ENCODE results near the gene JMJD6. TPM values are rescaled to one million over a fixed set of nuclear protein-coding genes. Genes with fewer than 3 reads are reported as not detected.

JMJD6 gene
- total and polyA plus RNA-seq, 2 of the 8 experiments (the other 6 are each of a cell fraction or from before 2014, with no cell fraction given): 8.6 to 18.6 TPM

DNA sequence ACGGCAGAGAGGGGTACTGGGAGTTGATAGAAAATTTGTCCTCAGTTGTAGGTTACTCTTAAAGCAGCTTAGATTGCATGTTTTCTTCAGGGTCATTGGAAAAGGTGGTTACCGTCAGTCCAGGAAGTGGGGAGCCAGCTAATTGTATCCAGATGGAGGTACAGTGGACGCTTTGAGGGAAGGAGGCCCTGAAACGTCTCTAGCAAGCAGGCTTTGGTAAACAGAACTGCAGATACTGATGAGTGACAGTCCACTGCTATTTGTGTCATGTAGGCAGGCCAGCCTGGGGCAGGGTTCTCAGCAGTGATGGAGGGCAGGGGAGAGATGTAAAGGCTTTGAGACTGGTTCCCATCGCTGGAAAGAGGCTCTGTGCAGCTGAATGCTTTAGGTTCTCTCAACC, 52.7 kb downstream of the JMJD6 start (continued):
- TF ChIP-seq, protein P1, sequence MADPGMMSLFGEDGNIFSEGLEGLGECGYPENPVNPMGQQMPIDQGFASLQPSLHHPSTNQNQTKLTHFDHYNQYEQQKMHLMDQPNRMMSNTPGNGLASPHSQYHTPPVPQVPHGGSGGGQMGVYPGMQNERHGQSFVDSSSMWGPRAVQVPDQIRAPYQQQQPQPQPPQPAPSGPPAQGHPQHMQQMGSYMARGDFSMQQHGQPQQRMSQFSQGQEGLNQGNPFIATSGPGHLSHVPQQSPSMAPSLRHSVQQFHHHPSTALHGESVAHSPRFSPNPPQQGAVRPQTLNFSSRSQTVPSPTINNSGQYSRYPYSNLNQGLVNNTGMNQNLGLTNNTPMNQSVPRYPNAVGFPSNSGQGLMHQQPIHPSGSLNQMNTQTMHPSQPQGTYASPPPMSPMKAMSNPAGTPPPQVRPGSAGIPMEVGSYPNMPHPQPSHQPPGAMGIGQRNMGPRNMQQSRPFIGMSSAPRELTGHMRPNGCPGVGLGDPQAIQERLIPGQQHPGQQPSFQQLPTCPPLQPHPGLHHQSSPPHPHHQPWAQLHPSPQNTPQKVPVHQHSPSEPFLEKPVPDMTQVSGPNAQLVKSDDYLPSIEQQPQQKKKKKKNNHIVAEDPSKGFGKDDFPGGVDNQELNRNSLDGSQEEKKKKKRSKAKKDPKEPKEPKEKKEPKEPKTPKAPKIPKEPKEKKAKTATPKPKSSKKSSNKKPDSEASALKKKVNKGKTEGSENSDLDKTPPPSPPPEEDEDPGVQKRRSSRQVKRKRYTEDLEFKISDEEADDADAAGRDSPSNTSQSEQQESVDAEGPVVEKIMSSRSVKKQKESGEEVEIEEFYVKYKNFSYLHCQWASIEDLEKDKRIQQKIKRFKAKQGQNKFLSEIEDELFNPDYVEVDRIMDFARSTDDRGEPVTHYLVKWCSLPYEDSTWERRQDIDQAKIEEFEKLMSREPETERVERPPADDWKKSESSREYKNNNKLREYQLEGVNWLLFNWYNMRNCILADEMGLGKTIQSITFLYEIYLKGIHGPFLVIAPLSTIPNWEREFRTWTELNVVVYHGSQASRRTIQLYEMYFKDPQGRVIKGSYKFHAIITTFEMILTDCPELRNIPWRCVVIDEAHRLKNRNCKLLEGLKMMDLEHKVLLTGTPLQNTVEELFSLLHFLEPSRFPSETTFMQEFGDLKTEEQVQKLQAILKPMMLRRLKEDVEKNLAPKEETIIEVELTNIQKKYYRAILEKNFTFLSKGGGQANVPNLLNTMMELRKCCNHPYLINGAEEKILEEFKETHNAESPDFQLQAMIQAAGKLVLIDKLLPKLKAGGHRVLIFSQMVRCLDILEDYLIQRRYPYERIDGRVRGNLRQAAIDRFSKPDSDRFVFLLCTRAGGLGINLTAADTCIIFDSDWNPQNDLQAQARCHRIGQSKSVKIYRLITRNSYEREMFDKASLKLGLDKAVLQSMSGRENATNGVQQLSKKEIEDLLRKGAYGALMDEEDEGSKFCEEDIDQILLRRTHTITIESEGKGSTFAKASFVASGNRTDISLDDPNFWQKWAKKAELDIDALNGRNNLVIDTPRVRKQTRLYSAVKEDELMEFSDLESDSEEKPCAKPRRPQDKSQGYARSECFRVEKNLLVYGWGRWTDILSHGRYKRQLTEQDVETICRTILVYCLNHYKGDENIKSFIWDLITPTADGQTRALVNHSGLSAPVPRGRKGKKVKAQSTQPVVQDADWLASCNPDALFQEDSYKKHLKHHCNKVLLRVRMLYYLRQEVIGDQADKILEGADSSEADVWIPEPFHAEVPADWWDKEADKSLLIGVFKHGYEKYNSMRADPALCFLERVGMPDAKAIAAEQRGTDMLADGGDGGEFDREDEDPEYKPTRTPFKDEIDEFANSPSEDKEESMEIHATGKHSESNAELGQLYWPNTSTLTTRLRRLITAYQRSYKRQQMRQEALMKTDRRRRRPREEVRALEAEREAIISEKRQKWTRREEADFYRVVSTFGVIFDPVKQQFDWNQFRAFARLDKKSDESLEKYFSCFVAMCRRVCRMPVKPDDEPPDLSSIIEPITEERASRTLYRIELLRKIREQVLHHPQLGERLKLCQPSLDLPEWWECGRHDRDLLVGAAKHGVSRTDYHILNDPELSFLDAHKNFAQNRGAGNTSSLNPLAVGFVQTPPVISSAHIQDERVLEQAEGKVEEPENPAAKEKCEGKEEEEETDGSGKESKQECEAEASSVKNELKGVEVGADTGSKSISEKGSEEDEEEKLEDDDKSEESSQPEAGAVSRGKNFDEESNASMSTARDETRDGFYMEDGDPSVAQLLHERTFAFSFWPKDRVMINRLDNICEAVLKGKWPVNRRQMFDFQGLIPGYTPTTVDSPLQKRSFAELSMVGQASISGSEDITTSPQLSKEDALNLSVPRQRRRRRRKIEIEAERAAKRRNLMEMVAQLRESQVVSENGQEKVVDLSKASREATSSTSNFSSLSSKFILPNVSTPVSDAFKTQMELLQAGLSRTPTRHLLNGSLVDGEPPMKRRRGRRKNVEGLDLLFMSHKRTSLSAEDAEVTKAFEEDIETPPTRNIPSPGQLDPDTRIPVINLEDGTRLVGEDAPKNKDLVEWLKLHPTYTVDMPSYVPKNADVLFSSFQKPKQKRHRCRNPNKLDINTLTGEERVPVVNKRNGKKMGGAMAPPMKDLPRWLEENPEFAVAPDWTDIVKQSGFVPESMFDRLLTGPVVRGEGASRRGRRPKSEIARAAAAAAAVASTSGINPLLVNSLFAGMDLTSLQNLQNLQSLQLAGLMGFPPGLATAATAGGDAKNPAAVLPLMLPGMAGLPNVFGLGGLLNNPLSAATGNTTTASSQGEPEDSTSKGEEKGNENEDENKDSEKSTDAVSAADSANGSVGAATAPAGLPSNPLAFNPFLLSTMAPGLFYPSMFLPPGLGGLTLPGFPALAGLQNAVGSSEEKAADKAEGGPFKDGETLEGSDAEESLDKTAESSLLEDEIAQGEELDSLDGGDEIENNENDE (IDR thresholded peaks at IDR 0.05; ENCODE audit: insufficient replicate concordance, low read length): no peak
- TF ChIP-seq KDM4A (IDR thresholded peaks at IDR 0.05; ENCODE audit: low read depth, low read length, severe bottlenecking): no peak
- TF ChIP-seq SUZ12 (IDR thresholded peaks at IDR 0.05; ENCODE audit: low read length): no peak
- TF ChIP-seq EGR1 (IDR thresholded peaks at IDR 0.05; ENCODE audit: borderline replicate concordance, low read depth, low read length): no peak
- no peak for TF ChIP-seq CTBP2 (IDR thresholded peaks at IDR 0.05; ENCODE audit: borderline replicate concordance, insufficient read depth, insufficient read length, low read length)
- TF ChIP-seq BRCA1 (IDR thresholded peaks at IDR 0.05; ENCODE audit: low read depth, low read length): no peak
- TF ChIP-seq JUN (IDR thresholded peaks at IDR 0.05; ENCODE audit: low read depth, low read length): no peak
- TF ChIP-seq TCF12 (IDR thresholded peaks at IDR 0.05; ENCODE audit: low read depth, low read length): no peak
- TF ChIP-seq ZNF274 (IDR thresholded peaks at IDR 0.05; ENCODE audit: borderline replicate concordance, extremely low read depth, low read length): no peak
- TF ChIP-seq, protein P2, sequence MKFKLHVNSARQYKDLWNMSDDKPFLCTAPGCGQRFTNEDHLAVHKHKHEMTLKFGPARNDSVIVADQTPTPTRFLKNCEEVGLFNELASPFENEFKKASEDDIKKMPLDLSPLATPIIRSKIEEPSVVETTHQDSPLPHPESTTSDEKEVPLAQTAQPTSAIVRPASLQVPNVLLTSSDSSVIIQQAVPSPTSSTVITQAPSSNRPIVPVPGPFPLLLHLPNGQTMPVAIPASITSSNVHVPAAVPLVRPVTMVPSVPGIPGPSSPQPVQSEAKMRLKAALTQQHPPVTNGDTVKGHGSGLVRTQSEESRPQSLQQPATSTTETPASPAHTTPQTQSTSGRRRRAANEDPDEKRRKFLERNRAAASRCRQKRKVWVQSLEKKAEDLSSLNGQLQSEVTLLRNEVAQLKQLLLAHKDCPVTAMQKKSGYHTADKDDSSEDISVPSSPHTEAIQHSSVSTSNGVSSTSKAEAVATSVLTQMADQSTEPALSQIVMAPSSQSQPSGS (IDR thresholded peaks at IDR 0.05; ENCODE audit: low read length): no peak

Measured in H1 (cell line).